Neural progenitor cell (in vitro differentiated cells): ENCODE results near the gene SYVN1. TPM values are rescaled to one million over a fixed set of nuclear protein-coding genes. Genes with fewer than 3 reads are reported as not detected.
"Not testable (repeated sequence)": the region's sequence is repeated elsewhere in the genome, so short reads cannot be mapped to it uniquely, and the experiment has no call there.

Experiments
- DNase-seq: peaks from one replicate; pipeline ENCODE4 v3.0.0-alpha.2; 2016; ENCODE audit warnings: low spot score
- H2AFZ ChIP-seq: fragments of 200-600 bp; sonication (generic); replicated peaks from 2 replicates; pipeline ENCODE4 v1.6.1; 2016; ENCODE audit warnings: antibody characterized with exemption
- H3F3A ChIP-seq: fragments of 200-600 bp; sonication (generic); 2 replicates; pipeline ENCODE4 v1.6.1; 2016; ENCODE audit warnings: antibody characterized with exemption, low read depth
- H3K27ac ChIP-seq: fragments of 200-600 bp; sonication (generic); 2 replicates; pipeline ENCODE4 v1.5.1; 2016; ENCODE audit warnings: mild to moderate bottlenecking
- H3K27me3 ChIP-seq: fragments of 200-600 bp; sonication (generic); 2 replicates; pipeline ENCODE4 v1.6.1; 2016; ENCODE audit warnings: mild to moderate bottlenecking, moderate library complexity
- H3K36me3 ChIP-seq: fragments of 200-600 bp; sonication (generic); 2 replicates; pipeline ENCODE4 v1.5.1; 2016
- H3K4me1 ChIP-seq: fragments of 200-600 bp; sonication (generic); 2 replicates; pipeline ENCODE4 v1.6.1; 2016; ENCODE audit warnings: mixed run types
- H3K4me2 ChIP-seq: fragments of 200-600 bp; sonication (generic); 2 replicates; pipeline ENCODE4 v1.6.1; 2016
- H3K4me3 ChIP-seq: fragments of 200-600 bp; sonication (generic); 2 replicates; pipeline ENCODE4 v1.5.1; 2016
- H3K79me2 ChIP-seq: fragments of 200-600 bp; sonication (generic); 2 replicates; pipeline ENCODE4 v1.6.1; 2016; ENCODE audit warnings: low read depth
- H3K9ac ChIP-seq: fragments of 200-600 bp; sonication (generic); 2 replicates; pipeline ENCODE4 v1.6.1; 2016
- H3K9me3 ChIP-seq: fragments of 200-600 bp; sonication (generic); 2 replicates; pipeline ENCODE4 v1.5.1; 2016; ENCODE audit warnings: low read depth
- H4K20me1 ChIP-seq: fragments of 200-600 bp; sonication (generic); 2 replicates; pipeline ENCODE4 v1.6.1; 2016; ENCODE audit warnings: low read depth
- H3K27ac Mint-ChIP-seq: 3 replicates; pipeline ENCODE4 v1.8.0; 2021; ENCODE audit warnings: mixed read lengths
- H3K27me3 Mint-ChIP-seq: 2 replicates; pipeline ENCODE4 v1.8.0; 2022; ENCODE audit warnings: low read depth, mild to moderate bottlenecking, inconsistent platforms, moderate library complexity, mixed read lengths; ENCODE audit not compliant: insufficient read depth
- H3K36me3 Mint-ChIP-seq: 3 replicates; pipeline ENCODE4 v1.8.0; 2021; ENCODE audit warnings: mixed read lengths
- H3K4me1 Mint-ChIP-seq: 3 replicates; pipeline ENCODE4 v1.8.0; 2021; ENCODE audit warnings: mixed read lengths
- H3K4me3 Mint-ChIP-seq: 3 replicates; pipeline ENCODE4 v1.8.0; 2021; ENCODE audit warnings: mild to moderate bottlenecking, moderate library complexity, mixed read lengths
- H3K9me3 Mint-ChIP-seq: 3 replicates; pipeline ENCODE4 v1.8.0; 2020; ENCODE audit warnings: mixed read lengths
- CTCF ChIP-seq: fragments of 200-600 bp; sonication (generic); IDR thresholded peaks from 2 replicates; pipeline ENCODE4 v1.5.1; 2017; ENCODE audit warnings: antibody characterized with exemption, mild to moderate bottlenecking
- EZH2 ChIP-seq: fragments of 200-600 bp; sonication (generic); IDR thresholded peaks from 2 replicates; pipeline ENCODE4 v1.6.1; 2017; ENCODE audit warnings: antibody characterized with exemption, mild to moderate bottlenecking, moderate library complexity
- EZH2phosphoT487 ChIP-seq: fragments of 200-600 bp; sonication (generic); IDR thresholded peaks from 2 replicates; pipeline ENCODE4 v1.6.1; 2017; ENCODE audit warnings: antibody characterized with exemption
- total RNA-seq: library from RNA; depleted of rRNA; stranded (reverse); fragments of >200 nt; gene quantifications from 2 replicates; pipeline ENCODE4 v1.2.3, GENCODE V29; 2015; ENCODE audit warnings: low replicate concordance

The SYVN1 gene
- total RNA-seq, 1 donor from 2014 or later: 7.2 TPM

GRCh38 chr11:65121865-65122696 lies 12.2 kb downstream of the SYVN1 start, which contains the start of the genes FAU and MRPL49:
FAU (minus strand) TSS chr11:65122134; CDS start chr11:65121813, 321 bp downstream.
MRPL49 (plus strand) TSS chr11:65122321; CDS start chr11:65122347, 26 bp downstream.
- peak within 1 kb of the TSS; percentile 100 for H3K4me3 Mint-ChIP-seq
- H3K9me3 Mint-ChIP-seq: no peaks in the 10 kb centered on the region
- Histone ChIP-seq H3K9ac (peak within 1 kb of the TSS; percentile 88), H3K27me3 (no peaks in the 10 kb centered on the region), H3K4me1 (peaks cover 10% of the 10 kb centered on the region), H3K4me3 (peak within 1 kb of the TSS; percentile 85), H3K79me2 (peaks cover 49% of the 10 kb centered on the region), H3F3A (peaks cover 54% of the 10 kb centered on the region), H3K27ac (peak within 1 kb of the TSS; percentile 65), H3K4me2 (peak within 1 kb of the TSS; percentile 95), H4K20me1 (peaks cover 6% of the 10 kb centered on the region), H2AFZ (peak within 1 kb of the TSS; percentile 55), H3K36me3 (peaks cover 4% of the 10 kb centered on the region), H3K9me3 (no peaks in the 10 kb centered on the region)
- no peak for TF ChIP-seq EZH2
- TF ChIP-seq EZH2phosphoT487: no peak
- no peak for TF ChIP-seq CTCF
- peaks cover 9% of the 10 kb centered on the region for H3K36me3 Mint-ChIP-seq
- peak; percentile 99 for DNase-seq
- H3K4me1 Mint-ChIP-seq: peaks cover 23% of the 10 kb centered on the region
- peak within 1 kb of the TSS; percentile 96 for H3K27ac Mint-ChIP-seq
- H3K27me3 Mint-ChIP-seq: peaks cover 9% of the 10 kb centered on the region

GRCh38 chr11:65121447-65121864 lies 12.9 kb downstream of the SYVN1 start:
- peaks cover 51% of the 10 kb centered on the region for H3K79me2 ChIP-seq
- H3K36me3 Mint-ChIP-seq: peaks cover 9% of the 10 kb centered on the region
- no peak for TF ChIP-seq EZH2phosphoT487
- TF ChIP-seq EZH2: no peak
- no peak for TF ChIP-seq CTCF
- H3K27me3 ChIP-seq: no peaks in the 10 kb centered on the region
- peak overlapping the region; percentile 88 for H3K9ac ChIP-seq
- peaks cover 10% of the 10 kb centered on the region for H3K4me1 ChIP-seq
- H3K27ac ChIP-seq: no peak overlapping the region
- peaks cover 4% of the 10 kb centered on the region for H3K36me3 ChIP-seq
- H3K9me3 Mint-ChIP-seq: no peaks in the 10 kb centered on the region
- peak overlapping the region; percentile 85 for H3K4me3 ChIP-seq
- peaks cover 23% of the 10 kb centered on the region for H3K4me1 Mint-ChIP-seq
- peak overlapping the region; percentile 95 for H3K4me2 ChIP-seq
- no peaks in the 10 kb centered on the region for H3K9me3 ChIP-seq
- H3F3A ChIP-seq: peaks cover 58% of the 10 kb centered on the region
- peaks cover 9% of the 10 kb centered on the region for H3K27me3 Mint-ChIP-seq
- peak overlapping the region; percentile 78 for H3K27ac Mint-ChIP-seq
- H3K4me3 Mint-ChIP-seq: peak overlapping the region; percentile 100
- no peak overlapping the region for H2AFZ ChIP-seq
- H4K20me1 ChIP-seq: peaks cover 6% of the 10 kb centered on the region
- peak; percentile 39 for DNase-seq

GRCh38 chr11:65120831-65121230 lies 13.5 kb downstream of the SYVN1 start:
- Histone ChIP-seq H3K27me3 (no peaks in the 10 kb centered on the region), H3K36me3 (peaks cover 4% of the 10 kb centered on the region), H3F3A (peaks cover 65% of the 10 kb centered on the region), H2AFZ (no peak overlapping the region), H3K4me3 (peak overlapping the region; percentile 85), H3K4me2 (peak overlapping the region; percentile 95), H3K4me1 (peaks cover 10% of the 10 kb centered on the region), H4K20me1 (peaks cover 6% of the 10 kb centered on the region), H3K79me2 (peaks cover 56% of the 10 kb centered on the region), H3K9me3 (no peaks in the 10 kb centered on the region), H3K9ac (peak overlapping the region; percentile 88), H3K27ac (no peak overlapping the region)
- Mint-ChIP-seq H3K4me3 (peak overlapping the region; percentile 100), H3K27me3 (peaks cover 9% of the 10 kb centered on the region), H3K27ac (no peak overlapping the region), H3K36me3 (peaks cover 9% of the 10 kb centered on the region), H3K9me3 (no peaks in the 10 kb centered on the region), H3K4me1 (peaks cover 23% of the 10 kb centered on the region)
- no peak for TF ChIP-seq EZH2
- DNase-seq: no peak

- H3K9me3 ChIP-seq: no peaks in the 10 kb centered on the region
- peaks cover 6% of the 10 kb centered on the region for H4K20me1 ChIP-seq
- no peak overlapping the region for H3K27ac ChIP-seq
- Mint-ChIP-seq H3K9me3 (no peaks in the 10 kb centered on the region), H3K36me3 (peaks cover 9% of the 10 kb centered on the region), H3K27ac (no peak overlapping the region), H3K4me3 (peak overlapping the region; percentile 100), H3K27me3 (peaks cover 7% of the 10 kb centered on the region), H3K4me1 (peaks cover 28% of the 10 kb centered on the region)
- DNase-seq: no peak
- H3K4me2 ChIP-seq: no peak overlapping the region
- no peak overlapping the region for H3K9ac ChIP-seq
- H3K79me2 ChIP-seq: peaks cover 53% of the 10 kb centered on the region
- H3K27me3 ChIP-seq: no peaks in the 10 kb centered on the region
- H2AFZ ChIP-seq: no peak overlapping the region
- TF ChIP-seq CTCF: no peak
- peaks cover 10% of the 10 kb centered on the region for H3K4me1 ChIP-seq
- H3K36me3 ChIP-seq: peaks cover 4% of the 10 kb centered on the region
- H3K4me3 ChIP-seq: no peak overlapping the region
- peaks cover 61% of the 10 kb centered on the region for H3F3A ChIP-seq
Observed at GRCh38 chr11:65119670-65119995, 14.7 kb downstream of the SYVN1 start.

GRCh38 chr11:65118891-65119669 lies 15.2 kb downstream of the SYVN1 start:
- H3K27me3 Mint-ChIP-seq, H3K4me3 ChIP-seq, H3K27ac ChIP-seq, H3K4me2 ChIP-seq, H3K27me3 ChIP-seq, H3K9ac ChIP-seq, H3K9me3 Mint-ChIP-seq, H3K4me1 ChIP-seq, H2AFZ ChIP-seq, H3K9me3 ChIP-seq, DNase-seq, H3K36me3 ChIP-seq, H3K27ac Mint-ChIP-seq: not testable (repeated sequence)
- Mint-ChIP-seq H3K36me3 (peaks cover 11% of the 10 kb centered on the region), H3K4me1 (peaks cover 25% of the 10 kb centered on the region), H3K4me3 (peak overlapping the region; percentile 100)
- Histone ChIP-seq H3K79me2 (peaks cover 48% of the 10 kb centered on the region), H3F3A (peaks cover 64% of the 10 kb centered on the region), H4K20me1 (peaks cover 10% of the 10 kb centered on the region)
